ENCODE results near the gene TMTC1. TPM values are rescaled to one million over a fixed set of nuclear protein-coding genes. Genes with fewer than 3 reads are reported as not detected.

The TMTC1 gene
- total RNA-seq, 1 experiment from 2014 or later = 6.1 TPM

GRCh38 chr12:29762637-29763300 lies 21.0 kb downstream of the TMTC1 start:
- intact Hi-C loops (cut with micrococcal nuclease; ENCODE audit: unreplicated experiment) = no loop called here
- TF ChIP-seq CTCF (conservative IDR thresholded peaks at IDR 0.05; ENCODE audit: low read depth, low read length) (no peak), EZH2 (IDR thresholded peaks at IDR 0.05; ENCODE audit: borderline replicate concordance, low read depth, low read length, poor library complexity, severe bottlenecking) (no peak)

GRCh38 chr12:29759950-29760349 lies 23.8 kb downstream of the TMTC1 start:
- no peak for DNase-seq (ENCODE audit: low spot score)
- Histone ChIP-seq H3K36me3 (ENCODE audit: insufficient read depth, low read length, poor library complexity, severe bottlenecking) (no peaks in the 10 kb centered on the region), H3K4me1 (ENCODE audit: insufficient read depth, low read length, poor library complexity, severe bottlenecking) (no peaks in the 10 kb centered on the region), H3K27me3 (replicated peaks; ENCODE audit: insufficient read depth, low read depth, low read length, poor library complexity) (no peaks in the 10 kb centered on the region), H3K4me3 (ENCODE audit: low read depth, low read length, poor library complexity, severe bottlenecking) (no peak overlapping the region), H3K9me3 (ENCODE audit: low read depth, low read length, poor library complexity, severe bottlenecking) (no peaks in the 10 kb centered on the region), H3K27ac (ENCODE audit: low read depth, low read length, poor library complexity, severe bottlenecking) (no peak overlapping the region)
- no TSS peak for BruUV-seq (replicated peaks)
- intact Hi-C loops (cut with micrococcal nuclease; ENCODE audit: unreplicated experiment) = no loop called here
- POLR2A ChIA-PET (ENCODE audit: low non-redundant PET) = no interaction called here
- CTCF ChIA-PET = interaction anchor here (0.6 kb wide), 1 partner anchor 753 kb away, joined by 6 read pairs; no protein-coding TSS in a partner anchor
- TF ChIP-seq EZH2 (IDR thresholded peaks at IDR 0.05; ENCODE audit: borderline replicate concordance, low read depth, low read length, poor library complexity, severe bottlenecking) (no peak), CTCF (conservative IDR thresholded peaks at IDR 0.05; ENCODE audit: low read depth, low read length) (no peak)

More at GRCh38 chr12:29762637-29763300, 21.0 kb downstream of the TMTC1 start:
- no peak for DNase-seq (ENCODE audit: low spot score)
- ChIA-PET POLR2A (ENCODE audit: low non-redundant PET) (no interaction called here), CTCF (no interaction called here)
- no peaks in the 10 kb centered on the region for H3K9me3 ChIP-seq (ENCODE audit: low read depth, low read length, poor library complexity, severe bottlenecking)
- no TSS peak for BruUV-seq (replicated peaks)
- no peaks in the 10 kb centered on the region for H3K36me3 ChIP-seq (ENCODE audit: insufficient read depth, low read length, poor library complexity, severe bottlenecking)
- H3K4me1 ChIP-seq (ENCODE audit: insufficient read depth, low read length, poor library complexity, severe bottlenecking) = no peaks in the 10 kb centered on the region
- H3K27ac ChIP-seq (ENCODE audit: low read depth, low read length, poor library complexity, severe bottlenecking) = no peak overlapping the region
- no peak overlapping the region for H3K4me3 ChIP-seq (ENCODE audit: low read depth, low read length, poor library complexity, severe bottlenecking)
- H3K27me3 ChIP-seq (replicated peaks; ENCODE audit: insufficient read depth, low read depth, low read length, poor library complexity) = no peaks in the 10 kb centered on the region

- no peaks in the 10 kb centered on the region for H3K4me1 ChIP-seq (ENCODE audit: insufficient read depth, low read length, poor library complexity, severe bottlenecking)
- no TSS peak for BruUV-seq (replicated peaks)
- intact Hi-C loops (cut with micrococcal nuclease; ENCODE audit: unreplicated experiment) = no loop called here
- no peak for TF ChIP-seq CTCF (conservative IDR thresholded peaks at IDR 0.05; ENCODE audit: low read depth, low read length)
- no peak for TF ChIP-seq EZH2 (IDR thresholded peaks at IDR 0.05; ENCODE audit: borderline replicate concordance, low read depth, low read length, poor library complexity, severe bottlenecking)
- no peaks in the 10 kb centered on the region for H3K36me3 ChIP-seq (ENCODE audit: insufficient read depth, low read length, poor library complexity, severe bottlenecking)
- no peak overlapping the region for H3K4me3 ChIP-seq (ENCODE audit: low read depth, low read length, poor library complexity, severe bottlenecking)
- no peak for DNase-seq (ENCODE audit: low spot score)
- no peak overlapping the region for H3K27ac ChIP-seq (ENCODE audit: low read depth, low read length, poor library complexity, severe bottlenecking)
- POLR2A ChIA-PET (ENCODE audit: low non-redundant PET) = no interaction called here
- no peaks in the 10 kb centered on the region for H3K27me3 ChIP-seq (replicated peaks; ENCODE audit: insufficient read depth, low read depth, low read length, poor library complexity)
- H3K9me3 ChIP-seq (ENCODE audit: low read depth, low read length, poor library complexity, severe bottlenecking) = no peaks in the 10 kb centered on the region
- CTCF ChIA-PET = no interaction called here
These were observed 26.9 kb downstream of the TMTC1 start for GRCh38 chr12:29756741-29757390.
